Measurements from ENCODE around the gene PCBP4.

GRCh38 chr3:52012699-52013098 lies 45.4 kb upstream of the PCBP4 start:
- TF ChIP-seq ISL1 (CRISPR knock-in tag; IDR thresholded peaks at IDR 0.05) (no peak), ESRRG (CRISPR knock-in tag; IDR thresholded peaks at IDR 0.05) (no peak), ARNTL (CRISPR knock-in tag; IDR thresholded peaks at IDR 0.05; ENCODE audit: borderline replicate concordance, low read depth) (no peak), CREB5 (CRISPR knock-in tag; IDR thresholded peaks at IDR 0.05; ENCODE audit: low read depth) (no peak), POU6F1 (CRISPR knock-in tag; IDR thresholded peaks at IDR 0.05; ENCODE audit: borderline replicate concordance, low read depth) (no peak), PATZ1 (CRISPR knock-in tag; IDR thresholded peaks at IDR 0.05; ENCODE audit: borderline replicate concordance) (no peak)

All from SK-N-SH treated with all-trans-retinoic acid at 6 μM for 48 hours (cell line).